HCT116 (cell line): Measurements from ENCODE around the gene RBM20. TPM values are rescaled to one million over a fixed set of nuclear protein-coding genes. Genes with fewer than 3 reads are reported as not detected.

Experiments used
- ATAC-seq: fragments of 200-7000 bp; cut with Tn5 transposase; 2 replicates; pipeline ENCODE4 v1.9.1; 2020; ENCODE audit warnings: mild to moderate bottlenecking, moderate library complexity
- BruUV-seq: library from RNA; stranded (reverse); fragments of 400-500 nt; replicated peaks from 2 replicates; lab custom pipeline; 2021; lab: Mats Ljungman, UMichigan
- CTCF ChIA-PET: fragments of 300-600 bp; sonication (Branson Sonifier 250); formaldehyde crosslinking; loops from one replicate; lab custom pipeline; 2021; ENCODE audit warnings: antibody characterized with exemption; lab: Charles Lee
- POLR2A ChIA-PET: fragments of 300-600, 350-600 bp; sonication (Branson Sonifier 250); formaldehyde crosslinking; loops from one replicate; lab custom pipeline; 2021; ENCODE audit warnings: antibody characterized with exemption; lab: Charles Lee
- RAD21 ChIA-PET, 2 experiments: fragments of 300-600 bp; sonication (Branson Sonifier 250); formaldehyde crosslinking; loops; one replicate each; lab custom pipeline; 2023; ENCODE audit warnings: low total read pairs in 2 of 2; ENCODE audit not compliant: uncharacterized antibody in 2 of 2, unreplicated experiment in 2 of 2, low non-redundant PET in 1 of 2; lab: Charles Lee
- DNase-seq: peaks from one replicate; pipeline ENCODE4 v3.0.0-alpha.2; 2010; ENCODE audit warnings: low read depth, low spot score
- H2AFZ ChIP-seq: fragments of 200-600 bp; shearing (Covaris generic), sonication (generic); 2 replicates; pipeline ENCODE4 v1.6.1; 2017; ENCODE audit warnings: low read depth, mixed run types, mixed read lengths, antibody characterized with exemption, low read length; ENCODE audit not compliant: poor library complexity, severe bottlenecking
- H3K27ac ChIP-seq: 2 replicates; pipeline ENCODE4 v1.5.1; 2012; ENCODE audit warnings: low read depth, low read length
- H3K27me3 ChIP-seq: fragments of 200-600 bp; sonication (generic); 2 replicates; pipeline ENCODE4 v1.6.1; 2016; ENCODE audit warnings: mixed run types, low read length, mixed read lengths; ENCODE audit not compliant: insufficient read depth
- H3K36me3 ChIP-seq, 2 experiments: fragments of 200-500 bp in 1 of 2; fragments of 200-600 bp in 1 of 2; sonication (Bioruptor generic) in 1 of 2; sonication (generic) in 1 of 2; 2 replicates each; pipeline versions ENCODE4 v1.5.1 to v1.6.1; 2014 to 2016; ENCODE audit warnings: low read length in 2 of 2, inconsistent platforms in 1 of 2, mixed read lengths in 1 of 2, mixed run types in 1 of 2; ENCODE audit not compliant: insufficient read depth in 2 of 2, control insufficient read depth in 1 of 2
- H3K4me1 ChIP-seq, 2 experiments: fragments of 200-600 bp in 1 of 2; sonication (generic) in 1 of 2; 2 replicates each; pipeline versions ENCODE4 v1.5.1 to v1.6.1; 2012 to 2017; ENCODE audit warnings: low read length in 2 of 2, inconsistent platforms in 1 of 2, mild to moderate bottlenecking in 1 of 2, mixed read lengths in 1 of 2, mixed run types in 1 of 2, moderate library complexity in 1 of 2; ENCODE audit not compliant: insufficient read depth in 2 of 2, control insufficient read depth in 1 of 2
- H3K4me2 ChIP-seq: fragments of 200-600 bp; sonication (generic); 2 replicates; pipeline ENCODE4 v1.6.1; 2017; ENCODE audit warnings: mixed run types, low read length, mixed read lengths
- H3K4me3 ChIP-seq, 2 experiments: fragments of 200-600 bp in 1 of 2; sonication (generic) in 1 of 2; replicated peaks in 1 of 2; 2 replicates each; pipeline ENCODE4 v1.5.1; 2011 to 2016; ENCODE audit warnings: low read length in 2 of 2, control low read depth in 1 of 2, low read depth in 1 of 2, mild to moderate bottlenecking in 1 of 2, mixed read lengths in 1 of 2, mixed run types in 1 of 2
- H3K79me2 ChIP-seq: fragments of 200-600 bp; sonication (generic); 2 replicates; pipeline ENCODE4 v1.6.1; 2017; ENCODE audit warnings: mild to moderate bottlenecking, mixed run types, low read length, moderate library complexity, mixed read lengths; ENCODE audit not compliant: insufficient read depth
- H3K9ac ChIP-seq: fragments of 200-600 bp; sonication (generic); 2 replicates; pipeline ENCODE4 v1.6.1; 2016; ENCODE audit warnings: low read length, mixed read lengths
- H3K9me2 ChIP-seq: fragments of 200-600 bp; sonication (generic), shearing (Covaris generic); 2 replicates; pipeline ENCODE4 v1.6.1; 2017; ENCODE audit warnings: mixed run types, mild to moderate bottlenecking, moderate library complexity; ENCODE audit not compliant: insufficient read depth
- H3K9me3 ChIP-seq, 2 experiments: fragments of 200-500 bp in 1 of 2; fragments of 200-600 bp in 1 of 2; sonication (Bioruptor generic) in 1 of 2; sonication (generic) in 1 of 2; 2 replicates each; pipeline ENCODE4 v1.6.1; 2014 to 2017; ENCODE audit warnings: low read length in 2 of 2, mixed read lengths in 2 of 2, inconsistent platforms in 1 of 2, low read depth in 1 of 2, mild to moderate bottlenecking in 1 of 2, mixed run types in 1 of 2, moderate library complexity in 1 of 2; ENCODE audit not compliant: control insufficient read depth in 1 of 2, insufficient read depth in 1 of 2
- H4K20me1 ChIP-seq: fragments of 200-600 bp; sonication (generic), shearing (Covaris generic); 2 replicates; pipeline ENCODE4 v1.6.1; 2017; ENCODE audit warnings: mixed run types, mild to moderate bottlenecking, moderate library complexity; ENCODE audit not compliant: insufficient read depth
- CEBPB ChIP-seq: IDR thresholded peaks from 2 replicates; pipeline ENCODE4 v1.6.1; 2012; ENCODE audit warnings: low read depth
- ELF1 ChIP-seq: IDR thresholded peaks from 2 replicates; pipeline ENCODE4 v1.6.1; 2012; ENCODE audit warnings: low read depth, borderline replicate concordance
- EZH2 ChIP-seq: fragments of 200-600 bp; sonication (generic); IDR thresholded peaks from 2 replicates; pipeline ENCODE4 v1.6.1; 2017; ENCODE audit warnings: antibody characterized with exemption, mixed run types
- JUND ChIP-seq: IDR thresholded peaks from 2 replicates; pipeline ENCODE4 v1.6.1; 2012
- RAD21 ChIP-seq: IDR thresholded peaks from 2 replicates; pipeline ENCODE4 v1.6.1; 2012; ENCODE audit warnings: low read depth, mild to moderate bottlenecking
- SIN3A ChIP-seq: IDR thresholded peaks from 2 replicates; pipeline ENCODE4 v1.6.1; 2012; ENCODE audit warnings: low read depth
- SP1 ChIP-seq: IDR thresholded peaks from 2 replicates; pipeline ENCODE4 v1.6.1; 2012; ENCODE audit warnings: low read depth
- SRF ChIP-seq: IDR thresholded peaks from 2 replicates; pipeline ENCODE4 v1.6.1; 2012; ENCODE audit warnings: low read depth
- ZFX ChIP-seq: fragments of 450-650 bp; IDR thresholded peaks from 2 replicates; pipeline ENCODE4 v1.6.1; 2017
- intact Hi-C: fragments of 100-400 bp; cut with micrococcal nuclease; formaldehyde crosslinking; loops from 2 replicates; pipeline ENCODE4 v1.10.0; 2022
- total RNA-seq: library from RNA; stranded (reverse); gene quantifications from one replicate; pipeline ENCODE4 v1.2.1, GENCODE V29; 2021; ENCODE audit not compliant: unreplicated experiment
- TF ChIP-seq, protein P1 (sequence below): IDR thresholded peaks from 2 replicates; pipeline ENCODE4 v1.6.1; 2012; ENCODE audit warnings: low read depth
- TF ChIP-seq, protein P2 (sequence below): IDR thresholded peaks from 2 replicates; pipeline ENCODE4 v1.6.1; 2011; ENCODE audit warnings: mild to moderate bottlenecking, low read length, moderate library complexity; ENCODE audit not compliant: insufficient replicate concordance; ENCODE audit errors: extremely low read depth
- TF ChIP-seq, protein P3 (sequence below), 3 experiments: fragments of 200-600 bp in 1 of 3; sonication (generic) in 1 of 3; IDR thresholded peaks in 2 of 3; conservative IDR thresholded peaks in 1 of 3; 2 replicates each; pipeline ENCODE4 v1.5.1; 2012 to 2017; ENCODE audit warnings: low read depth in 2 of 3, low read length in 2 of 3, antibody characterized with exemption in 1 of 3, borderline replicate concordance in 1 of 3, control low read depth in 1 of 3, mild to moderate bottlenecking in 1 of 3, mixed read lengths in 1 of 3, mixed run types in 1 of 3, moderate library complexity in 1 of 3; ENCODE audit not compliant: insufficient read depth in 1 of 3
- TF ChIP-seq, protein P4 (sequence below): IDR thresholded peaks from 2 replicates; pipeline ENCODE4 v1.6.1; 2012

RBM20 gene
- total RNA-seq, 1 experiment from 2014 or later: 2.0 TPM

DNA sequence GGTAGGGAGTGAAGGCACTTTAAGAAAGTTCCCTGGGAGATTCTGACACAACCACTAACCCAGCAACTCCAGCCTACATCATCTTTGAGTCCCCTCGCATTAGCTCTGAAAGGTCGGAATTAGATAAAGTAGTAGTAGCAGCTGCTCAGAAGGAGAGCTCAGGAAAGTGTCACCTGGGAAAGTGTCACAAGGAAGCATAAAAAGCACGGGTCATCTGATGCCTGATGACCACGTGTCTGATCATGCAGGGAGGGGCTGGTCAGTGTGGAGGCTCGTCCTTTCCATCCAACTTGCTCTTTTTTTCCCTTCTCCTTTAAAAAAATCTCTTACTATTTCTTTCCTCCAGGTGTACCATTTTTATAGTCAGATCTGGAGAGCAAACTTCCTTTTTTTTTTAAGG, 180.5 kb downstream of the RBM20 start:
- ChIA-PET CTCF (no interaction called here), POLR2A (no interaction called here), RAD21 (no interaction called here)
- no peaks in the 10 kb centered on the region for H3K36me3 ChIP-seq
- no peak overlapping the region for H3K27ac ChIP-seq
- H2AFZ ChIP-seq: no peak overlapping the region
- DNase-seq: no peak
- no peak overlapping the region for H3K4me3 ChIP-seq
- ATAC-seq: no peak
- H4K20me1 ChIP-seq: no peaks in the 10 kb centered on the region
- no peaks in the 10 kb centered on the region for H3K4me1 ChIP-seq
- no peak for TF ChIP-seq SIN3A
- TF ChIP-seq, protein P1, sequence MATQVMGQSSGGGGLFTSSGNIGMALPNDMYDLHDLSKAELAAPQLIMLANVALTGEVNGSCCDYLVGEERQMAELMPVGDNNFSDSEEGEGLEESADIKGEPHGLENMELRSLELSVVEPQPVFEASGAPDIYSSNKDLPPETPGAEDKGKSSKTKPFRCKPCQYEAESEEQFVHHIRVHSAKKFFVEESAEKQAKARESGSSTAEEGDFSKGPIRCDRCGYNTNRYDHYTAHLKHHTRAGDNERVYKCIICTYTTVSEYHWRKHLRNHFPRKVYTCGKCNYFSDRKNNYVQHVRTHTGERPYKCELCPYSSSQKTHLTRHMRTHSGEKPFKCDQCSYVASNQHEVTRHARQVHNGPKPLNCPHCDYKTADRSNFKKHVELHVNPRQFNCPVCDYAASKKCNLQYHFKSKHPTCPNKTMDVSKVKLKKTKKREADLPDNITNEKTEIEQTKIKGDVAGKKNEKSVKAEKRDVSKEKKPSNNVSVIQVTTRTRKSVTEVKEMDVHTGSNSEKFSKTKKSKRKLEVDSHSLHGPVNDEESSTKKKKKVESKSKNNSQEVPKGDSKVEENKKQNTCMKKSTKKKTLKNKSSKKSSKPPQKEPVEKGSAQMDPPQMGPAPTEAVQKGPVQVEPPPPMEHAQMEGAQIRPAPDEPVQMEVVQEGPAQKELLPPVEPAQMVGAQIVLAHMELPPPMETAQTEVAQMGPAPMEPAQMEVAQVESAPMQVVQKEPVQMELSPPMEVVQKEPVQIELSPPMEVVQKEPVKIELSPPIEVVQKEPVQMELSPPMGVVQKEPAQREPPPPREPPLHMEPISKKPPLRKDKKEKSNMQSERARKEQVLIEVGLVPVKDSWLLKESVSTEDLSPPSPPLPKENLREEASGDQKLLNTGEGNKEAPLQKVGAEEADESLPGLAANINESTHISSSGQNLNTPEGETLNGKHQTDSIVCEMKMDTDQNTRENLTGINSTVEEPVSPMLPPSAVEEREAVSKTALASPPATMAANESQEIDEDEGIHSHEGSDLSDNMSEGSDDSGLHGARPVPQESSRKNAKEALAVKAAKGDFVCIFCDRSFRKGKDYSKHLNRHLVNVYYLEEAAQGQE: no peak
- no peak for TF ChIP-seq ELF1
- no peak for TF ChIP-seq ZFX
- TF ChIP-seq SRF: no peak
- no peak for TF ChIP-seq CEBPB
- no peak for TF ChIP-seq EZH2
- TF ChIP-seq JUND: no peak
- TF ChIP-seq, protein P2, sequence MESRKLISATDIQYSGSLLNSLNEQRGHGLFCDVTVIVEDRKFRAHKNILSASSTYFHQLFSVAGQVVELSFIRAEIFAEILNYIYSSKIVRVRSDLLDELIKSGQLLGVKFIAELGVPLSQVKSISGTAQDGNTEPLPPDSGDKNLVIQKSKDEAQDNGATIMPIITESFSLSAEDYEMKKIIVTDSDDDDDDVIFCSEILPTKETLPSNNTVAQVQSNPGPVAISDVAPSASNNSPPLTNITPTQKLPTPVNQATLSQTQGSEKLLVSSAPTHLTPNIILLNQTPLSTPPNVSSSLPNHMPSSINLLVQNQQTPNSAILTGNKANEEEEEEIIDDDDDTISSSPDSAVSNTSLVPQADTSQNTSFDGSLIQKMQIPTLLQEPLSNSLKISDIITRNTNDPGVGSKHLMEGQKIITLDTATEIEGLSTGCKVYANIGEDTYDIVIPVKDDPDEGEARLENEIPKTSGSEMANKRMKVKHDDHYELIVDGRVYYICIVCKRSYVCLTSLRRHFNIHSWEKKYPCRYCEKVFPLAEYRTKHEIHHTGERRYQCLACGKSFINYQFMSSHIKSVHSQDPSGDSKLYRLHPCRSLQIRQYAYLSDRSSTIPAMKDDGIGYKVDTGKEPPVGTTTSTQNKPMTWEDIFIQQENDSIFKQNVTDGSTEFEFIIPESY: no peak
- TF ChIP-seq, protein P3, sequence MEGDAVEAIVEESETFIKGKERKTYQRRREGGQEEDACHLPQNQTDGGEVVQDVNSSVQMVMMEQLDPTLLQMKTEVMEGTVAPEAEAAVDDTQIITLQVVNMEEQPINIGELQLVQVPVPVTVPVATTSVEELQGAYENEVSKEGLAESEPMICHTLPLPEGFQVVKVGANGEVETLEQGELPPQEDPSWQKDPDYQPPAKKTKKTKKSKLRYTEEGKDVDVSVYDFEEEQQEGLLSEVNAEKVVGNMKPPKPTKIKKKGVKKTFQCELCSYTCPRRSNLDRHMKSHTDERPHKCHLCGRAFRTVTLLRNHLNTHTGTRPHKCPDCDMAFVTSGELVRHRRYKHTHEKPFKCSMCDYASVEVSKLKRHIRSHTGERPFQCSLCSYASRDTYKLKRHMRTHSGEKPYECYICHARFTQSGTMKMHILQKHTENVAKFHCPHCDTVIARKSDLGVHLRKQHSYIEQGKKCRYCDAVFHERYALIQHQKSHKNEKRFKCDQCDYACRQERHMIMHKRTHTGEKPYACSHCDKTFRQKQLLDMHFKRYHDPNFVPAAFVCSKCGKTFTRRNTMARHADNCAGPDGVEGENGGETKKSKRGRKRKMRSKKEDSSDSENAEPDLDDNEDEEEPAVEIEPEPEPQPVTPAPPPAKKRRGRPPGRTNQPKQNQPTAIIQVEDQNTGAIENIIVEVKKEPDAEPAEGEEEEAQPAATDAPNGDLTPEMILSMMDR (IDR thresholded peaks at IDR 0.05 in 2 of 3, conservative IDR thresholded peaks at IDR 0.05 in 1 of 3; ENCODE audit: borderline replicate concordance in 1 of 3, insufficient read depth in 1 of 3, low read depth in 2 of 3, low read length in 2 of 3): no peak
- no peak for TF ChIP-seq SP1
- TF ChIP-seq RAD21: no peak
- TF ChIP-seq, protein P4, sequence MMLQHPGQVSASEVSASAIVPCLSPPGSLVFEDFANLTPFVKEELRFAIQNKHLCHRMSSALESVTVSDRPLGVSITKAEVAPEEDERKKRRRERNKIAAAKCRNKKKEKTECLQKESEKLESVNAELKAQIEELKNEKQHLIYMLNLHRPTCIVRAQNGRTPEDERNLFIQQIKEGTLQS: no peak
- intact Hi-C loops: no loop called here
- H3K4me2 ChIP-seq: no peak overlapping the region
- no peak overlapping the region for H3K9ac ChIP-seq
- H3K27me3 ChIP-seq: no peaks in the 10 kb centered on the region
- no peaks in the 10 kb centered on the region for H3K79me2 ChIP-seq
- no TSS peak for BruUV-seq
- no peaks in the 10 kb centered on the region for H3K9me3 ChIP-seq
- no peaks in the 10 kb centered on the region for H3K9me2 ChIP-seq
